Right cardiac atrium (tissue), 5 donors: ENCODE measurements around the gene SMAD6. TPM values are rescaled to one million over a fixed set of nuclear protein-coding genes. Genes with fewer than 3 reads are reported as not detected.

Experiments
- ATAC-seq, 2 donors: fragments of 200-7000 bp; cut with Tn5 transposase; one replicate each; pipeline versions ENCODE4 v1.8.0 to v1.9.1; 2020; ENCODE audit warnings: moderate library complexity in 2 of 2, mild to moderate bottlenecking in 1 of 2
- DNase-seq, 3 donors: peaks; one replicate each; pipeline ENCODE4 v3.0.0-alpha.2; 2020
- H3K27ac ChIP-seq: one replicate; pipeline ENCODE4 v1.5.1; 2013; ENCODE audit warnings: mild to moderate bottlenecking, low read length, control low read depth, moderate library complexity
- H3K27me3 ChIP-seq: one replicate; pipeline ENCODE4 v1.6.1; 2013; ENCODE audit not compliant: control insufficient read depth, insufficient read depth
- H3K4me1 ChIP-seq: one replicate; pipeline ENCODE4 v1.6.1; 2013; ENCODE audit warnings: low read length; ENCODE audit not compliant: control insufficient read depth, insufficient read depth
- H3K4me3 ChIP-seq: one replicate; pipeline ENCODE4 v1.5.1; 2013; ENCODE audit warnings: low read length, control low read depth
- H3K9me3 ChIP-seq: one replicate; pipeline ENCODE4 v1.6.1; 2013; ENCODE audit warnings: low read length; ENCODE audit not compliant: control insufficient read depth
- WGBS: extraction: QIAGEN DNeasy Blood & Tissue Kit; methylation state at CpG from one replicate; pipeline ENCODE4 v1.1.7; 2013; 5-methylcytosine and 5-hydroxymethylcytosine counted together
- intact Hi-C, 4 donors: fragments of 100-400 bp; cut with DNase I; formaldehyde crosslinking; loops; one replicate each; pipeline versions ENCODE4 v1.11.0 to v1.14.0; 2022 to 2023
- polyA plus RNA-seq: library from polyadenylated mRNA; stranded (reverse); fragments of 200-250 nt; gene quantifications from one replicate; pipeline ENCODE4 v1.2.3, GENCODE V29; 2013
- total RNA-seq, 4 donors: library from RNA; stranded (reverse); fragmentation: NEBNext Ultra II Directional; extraction: Animal tissue kit (Norgen Biotek cat#: 25700); gene quantifications; one replicate each; pipeline ENCODE4 v1.2.1, GENCODE V29; 2021
- donor health status: healthy with polysubstance abuse.
- donor health status: DM: no; HTN: yes; CAD: no.
- donor health status: DM: no; HTN: no; CAD: no.
- donor health status: DM: no; HTN: yes; CAD: no; lungs with severe emphysema.
- donor health status: DM: yes; HTN: yes; CAD: no.

The SMAD6 gene
- total and polyA plus RNA-seq, 5 donors, result 31.6 to 68.8 (median 63.0) TPM

GRCh38 chr15:66768987-66769386, 67.0 kb downstream of the SMAD6 start:
- whole genome bisulfite sequencing, result 82% methylated on average over 8 of the region's 8 CpGs
- DNase-seq (no peak), ATAC-seq (no peak)
- Histone ChIP-seq H3K27ac (peak overlapping the region; percentile 49), H3K9me3 (no peaks in the 10 kb centered on the region), H3K4me1 (peaks cover 61% of the 10 kb centered on the region), H3K4me3 (no peak overlapping the region), H3K27me3 (no peaks in the 10 kb centered on the region)
- intact Hi-C loops, result loop anchor here in 1 of 4 donors (10.0 kb wide), 1 partner anchor 164 kb away; no protein-coding TSS in a partner anchor

GRCh38 chr15:66770518-66771350, 68.7 kb downstream of the SMAD6 start:
- H3K27ac ChIP-seq, result peak overlapping the region; percentile 31
- H3K9me3 ChIP-seq, result no peaks in the 10 kb centered on the region
- intact Hi-C loops, result loop anchor here (5.0 to 10.0 kb wide), 5 partner anchors 63 to 168 kb away; no protein-coding TSS in a partner anchor
- no peak for DNase-seq
- WGBS, result 61% methylated on average over 14 of the region's 14 CpGs
- no peak for ATAC-seq
- no peak overlapping the region for H3K4me3 ChIP-seq
- peaks cover 55% of the 10 kb centered on the region for H3K4me1 ChIP-seq
- no peaks in the 10 kb centered on the region for H3K27me3 ChIP-seq

- H3K27ac ChIP-seq, result no peak overlapping the region
These were observed 69.3 kb downstream of the SMAD6 start for GRCh38 chr15:66771351-66771650.

GRCh38 chr15:66772604-66773128, 70.6 kb downstream of the SMAD6 start:
- Histone ChIP-seq H3K4me1 (peaks cover 51% of the 10 kb centered on the region), H3K27ac (peak overlapping the region; percentile 19), H3K4me3 (no peak overlapping the region), H3K9me3 (no peaks in the 10 kb centered on the region), H3K27me3 (no peaks in the 10 kb centered on the region)
- peak in 1 of 2 donors; percentile 33 for ATAC-seq
- 22% methylated on average over 7 of the region's 7 CpGs for WGBS
- no peak for DNase-seq
- intact Hi-C loops, result loop anchor here (5.0 to 10.0 kb wide), 5 partner anchors 65 to 170 kb away; no protein-coding TSS in a partner anchor

More at GRCh38 chr15:66771351-66771650, 69.3 kb downstream of the SMAD6 start:
- DNase-seq, result no peak
- Histone ChIP-seq H3K4me1 (peaks cover 54% of the 10 kb centered on the region), H3K4me3 (no peak overlapping the region), H3K9me3 (no peaks in the 10 kb centered on the region), H3K27me3 (no peaks in the 10 kb centered on the region)
- 55% methylated on average over 5 of the region's 5 CpGs for whole genome bisulfite sequencing
- intact Hi-C loops, result loop anchor here (5.0 to 10.0 kb wide), 5 partner anchors 64 to 169 kb away; no protein-coding TSS in a partner anchor
- no peak for ATAC-seq

GRCh38 chr15:66773129-66773873, 71.3 kb downstream of the SMAD6 start:
- 17% methylated on average over 12 of the region's 12 CpGs for WGBS
- Histone ChIP-seq H3K27me3 (no peaks in the 10 kb centered on the region), H3K4me3 (no peak overlapping the region), H3K27ac (peak overlapping the region; percentile 34), H3K9me3 (no peaks in the 10 kb centered on the region), H3K4me1 (peaks cover 53% of the 10 kb centered on the region)
- DNase-seq (peak; percentile 55 to 82 (median 73)), ATAC-seq (peak; percentile 39 to 62)
- intact Hi-C loops, result loop anchor here (5.0 to 10.0 kb wide), 5 partner anchors 66 to 171 kb away; no protein-coding TSS in a partner anchor

GRCh38 chr15:66774001-66774814, 72.2 kb downstream of the SMAD6 start:
- Histone ChIP-seq H3K27me3 (no peaks in the 10 kb centered on the region), H3K27ac (peak overlapping the region; percentile 34), H3K4me3 (no peak overlapping the region), H3K4me1 (peaks cover 52% of the 10 kb centered on the region), H3K9me3 (no peaks in the 10 kb centered on the region)
- 25% methylated on average over 19 of the region's 19 CpGs for WGBS
- peak; percentile 82 to 89 for ATAC-seq
- peak; percentile 82 to 94 (median 94) for DNase-seq
- intact Hi-C loops, result loop anchor here (5.0 to 10.0 kb wide), 5 partner anchors 67 to 172 kb away; no protein-coding TSS in a partner anchor

- DNase-seq, result peak; percentile 82 to 89 (median 85)
- peak; percentile 31 to 50 for ATAC-seq
- Histone ChIP-seq H3K4me3 (no peak overlapping the region), H3K4me1 (peaks cover 54% of the 10 kb centered on the region), H3K27me3 (no peaks in the 10 kb centered on the region), H3K9me3 (no peaks in the 10 kb centered on the region), H3K27ac (peak overlapping the region; percentile 76)
- intact Hi-C loops, result loop anchor here (5.0 to 10.0 kb wide), 3 partner anchors 69 to 171 kb away; no protein-coding TSS in a partner anchor
- WGBS, result 58% methylated on average over 18 of the region's 18 CpGs
These were observed 73.4 kb downstream of the SMAD6 start for GRCh38 chr15:66775127-66776105.

- no peaks in the 10 kb centered on the region for H3K27me3 ChIP-seq
- intact Hi-C loops, result loop anchor here (5.0 to 10.0 kb wide), 3 partner anchors 68 to 172 kb away; no protein-coding TSS in a partner anchor
- WGBS, result 57% methylated on average over 6 of the region's 6 CpGs
- no peak for DNase-seq
- no peaks in the 10 kb centered on the region for H3K9me3 ChIP-seq
- H3K4me3 ChIP-seq, result no peak overlapping the region
- ATAC-seq, result no peak
- H3K27ac ChIP-seq, result no peak overlapping the region
- H3K4me1 ChIP-seq, result peaks cover 40% of the 10 kb centered on the region
These were observed 75.0 kb downstream of the SMAD6 start for GRCh38 chr15:66777054-66777453.

- no peak for DNase-seq
- intact Hi-C loops, result loop anchor here (5.0 to 10.0 kb wide), 3 partner anchors 67 to 173 kb away; no protein-coding TSS in a partner anchor
- Histone ChIP-seq H3K27ac (peak overlapping the region; percentile 45), H3K4me1 (peaks cover 37% of the 10 kb centered on the region), H3K27me3 (no peaks in the 10 kb centered on the region), H3K4me3 (no peak overlapping the region), H3K9me3 (no peaks in the 10 kb centered on the region)
- no peak for ATAC-seq
- WGBS, result 77% methylated on average over 5 of the region's 5 CpGs
These were observed 75.7 kb downstream of the SMAD6 start for GRCh38 chr15:66777596-66778313.
